Nephron (organoid): ENCODE data around the gene CACNG5.

Experiments
- H3K27ac Mint-ChIP-seq, 3 experiments: 2 replicates each; pipeline ENCODE4 v1.8.0; 2020; ENCODE audit warnings: mixed read lengths in 3 of 3, mild to moderate bottlenecking in 2 of 3, moderate library complexity in 1 of 3
- H3K27me3 Mint-ChIP-seq: 2 replicates; pipeline ENCODE4 v1.8.0; 2021; ENCODE audit warnings: low read depth, mild to moderate bottlenecking, moderate library complexity, mixed read lengths
- H3K36me3 Mint-ChIP-seq: 2 replicates; pipeline ENCODE4 v1.8.0; 2020; ENCODE audit warnings: low read depth, mixed read lengths
- H3K4me1 Mint-ChIP-seq: 2 replicates; pipeline ENCODE4 v1.8.0; 2020; ENCODE audit warnings: mixed read lengths
- H3K4me3 Mint-ChIP-seq, 3 experiments: 2 replicates each; pipeline ENCODE4 v1.8.0; 2020; ENCODE audit warnings: mild to moderate bottlenecking in 3 of 3, mixed read lengths in 3 of 3, moderate library complexity in 2 of 3
- H3K9me3 Mint-ChIP-seq: 2 replicates; pipeline ENCODE4 v1.8.0; 2020; ENCODE audit warnings: mixed read lengths
- TF ChIP-seq, protein P1 (sequence below), 3 experiments: fragments of 200-600 bp; sonication (generic); IDR thresholded peaks; one replicate each; pipeline ENCODE4 v1.5.0; 2021; ENCODE audit warnings: antibody characterized with exemption in 3 of 3; ENCODE audit not compliant: unreplicated experiment in 3 of 3

The CACNG5 gene

DNA sequence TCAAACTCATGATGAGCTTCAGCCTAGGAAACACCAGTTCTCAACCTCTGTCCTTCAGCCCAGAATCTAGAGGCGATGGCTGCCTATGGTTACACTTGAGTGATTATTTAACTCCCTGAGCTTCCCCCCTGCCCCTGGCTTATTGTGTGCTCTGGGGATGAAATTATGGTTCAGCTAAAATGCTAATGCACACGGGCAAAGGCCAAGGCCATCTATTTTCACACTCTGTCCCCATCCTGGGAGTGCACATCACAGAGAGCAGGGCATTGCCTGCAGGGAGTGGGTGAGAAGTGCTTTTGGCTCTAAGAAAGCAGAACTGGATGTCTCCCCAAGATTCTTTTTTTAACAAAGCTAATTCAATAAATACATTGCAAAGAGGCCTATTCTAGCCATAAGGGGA is 21.6 kb upstream of the CACNG5 start:
- Mint-ChIP-seq H3K27me3 (peaks cover 18% of the 10 kb centered on the region), H3K27ac (peak overlapping the region in 1 of 3 experiments; percentile 56), H3K4me1 (no peaks in the 10 kb centered on the region), H3K4me3 (no peak overlapping the region), H3K9me3 (peaks cover 5% of the 10 kb centered on the region), H3K36me3 (no peaks in the 10 kb centered on the region)
- TF ChIP-seq, protein P1, sequence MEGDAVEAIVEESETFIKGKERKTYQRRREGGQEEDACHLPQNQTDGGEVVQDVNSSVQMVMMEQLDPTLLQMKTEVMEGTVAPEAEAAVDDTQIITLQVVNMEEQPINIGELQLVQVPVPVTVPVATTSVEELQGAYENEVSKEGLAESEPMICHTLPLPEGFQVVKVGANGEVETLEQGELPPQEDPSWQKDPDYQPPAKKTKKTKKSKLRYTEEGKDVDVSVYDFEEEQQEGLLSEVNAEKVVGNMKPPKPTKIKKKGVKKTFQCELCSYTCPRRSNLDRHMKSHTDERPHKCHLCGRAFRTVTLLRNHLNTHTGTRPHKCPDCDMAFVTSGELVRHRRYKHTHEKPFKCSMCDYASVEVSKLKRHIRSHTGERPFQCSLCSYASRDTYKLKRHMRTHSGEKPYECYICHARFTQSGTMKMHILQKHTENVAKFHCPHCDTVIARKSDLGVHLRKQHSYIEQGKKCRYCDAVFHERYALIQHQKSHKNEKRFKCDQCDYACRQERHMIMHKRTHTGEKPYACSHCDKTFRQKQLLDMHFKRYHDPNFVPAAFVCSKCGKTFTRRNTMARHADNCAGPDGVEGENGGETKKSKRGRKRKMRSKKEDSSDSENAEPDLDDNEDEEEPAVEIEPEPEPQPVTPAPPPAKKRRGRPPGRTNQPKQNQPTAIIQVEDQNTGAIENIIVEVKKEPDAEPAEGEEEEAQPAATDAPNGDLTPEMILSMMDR (IDR thresholded peaks at IDR 0.05; ENCODE audit: unreplicated experiment in 3 of 3) = no peak

DNA sequence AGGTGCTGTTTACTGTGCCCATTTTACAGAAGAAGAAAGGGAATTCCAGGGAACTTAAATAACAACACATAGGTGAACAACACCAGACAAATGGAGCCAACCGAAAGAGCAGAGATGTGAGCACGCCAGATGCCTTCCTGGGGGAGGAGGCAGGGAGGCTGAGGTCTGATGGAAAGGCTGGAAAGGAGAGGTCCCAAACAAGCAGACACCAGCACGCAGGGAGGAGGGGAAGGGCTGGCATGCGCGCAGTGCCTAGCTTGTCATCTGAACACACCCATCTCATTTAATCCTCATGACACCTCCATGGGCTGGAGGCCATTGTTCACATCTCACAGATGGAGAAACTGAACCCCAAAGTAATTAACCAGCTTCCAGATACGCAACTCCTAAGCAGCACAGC is 20.9 kb upstream of the CACNG5 start:
- TF ChIP-seq, protein P1 (IDR thresholded peaks at IDR 0.05; ENCODE audit: unreplicated experiment in 3 of 3) = no peak
- Mint-ChIP-seq H3K27ac (no peak overlapping the region), H3K4me3 (no peak overlapping the region), H3K9me3 (peaks cover 5% of the 10 kb centered on the region), H3K4me1 (no peaks in the 10 kb centered on the region), H3K36me3 (no peaks in the 10 kb centered on the region), H3K27me3 (peaks cover 19% of the 10 kb centered on the region)

DNA sequence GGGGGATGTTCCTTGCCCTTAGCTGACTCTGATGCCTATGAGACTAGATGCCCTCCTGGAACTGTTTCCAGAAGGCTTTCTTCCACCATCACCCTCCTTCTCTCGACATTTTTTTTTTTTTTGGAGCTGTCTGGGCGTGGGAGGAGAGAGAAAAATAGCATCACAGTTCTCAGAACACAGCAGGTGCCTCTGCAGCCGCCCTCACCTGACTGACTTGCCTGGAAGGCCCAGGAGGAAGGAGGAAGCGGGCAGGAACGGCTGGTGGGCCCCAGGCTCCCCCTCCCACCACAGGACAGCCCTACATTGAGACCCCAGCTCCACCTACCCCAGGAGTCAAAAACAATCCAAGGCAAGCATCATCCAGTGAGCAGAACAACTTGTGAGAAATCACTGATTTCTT is 20.3 kb upstream of the CACNG5 start:
- TF ChIP-seq, protein P1 (IDR thresholded peaks at IDR 0.05; ENCODE audit: unreplicated experiment in 3 of 3) = no peak
- no peaks in the 10 kb centered on the region for H3K4me1 Mint-ChIP-seq
- peaks cover 7% of the 10 kb centered on the region for H3K9me3 Mint-ChIP-seq
- no peaks in the 10 kb centered on the region for H3K36me3 Mint-ChIP-seq
- peaks cover 19% of the 10 kb centered on the region for H3K27me3 Mint-ChIP-seq
- no peak overlapping the region for H3K4me3 Mint-ChIP-seq
- no peak overlapping the region for H3K27ac Mint-ChIP-seq

DNA sequence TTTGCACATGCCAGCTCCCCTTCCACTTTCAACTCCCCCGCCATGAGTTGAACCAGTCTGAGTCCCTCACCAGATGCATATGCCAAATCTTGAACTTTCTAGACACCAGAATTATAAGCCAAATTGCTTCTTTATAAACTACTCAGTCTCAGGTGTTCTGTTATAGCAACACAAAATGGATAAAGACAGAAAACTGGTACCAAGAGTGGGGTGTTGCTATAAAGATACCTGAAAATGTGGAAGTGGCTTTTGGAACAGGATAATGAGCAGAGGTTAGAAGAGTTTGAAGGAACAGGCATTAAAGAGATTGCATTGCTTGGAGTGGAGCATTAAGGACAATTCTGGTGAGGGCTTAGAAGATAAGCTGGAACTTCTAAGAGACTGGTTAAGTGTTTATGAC is 17.2 kb upstream of the CACNG5 start:
- Mint-ChIP-seq H3K27me3 (peaks cover 19% of the 10 kb centered on the region), H3K4me1 (no peaks in the 10 kb centered on the region), H3K36me3 (no peaks in the 10 kb centered on the region), H3K27ac (no peak overlapping the region), H3K4me3 (no peak overlapping the region), H3K9me3 (peaks cover 7% of the 10 kb centered on the region)
- TF ChIP-seq, protein P1 (IDR thresholded peaks at IDR 0.05; ENCODE audit: unreplicated experiment in 3 of 3) = no peak

DNA sequence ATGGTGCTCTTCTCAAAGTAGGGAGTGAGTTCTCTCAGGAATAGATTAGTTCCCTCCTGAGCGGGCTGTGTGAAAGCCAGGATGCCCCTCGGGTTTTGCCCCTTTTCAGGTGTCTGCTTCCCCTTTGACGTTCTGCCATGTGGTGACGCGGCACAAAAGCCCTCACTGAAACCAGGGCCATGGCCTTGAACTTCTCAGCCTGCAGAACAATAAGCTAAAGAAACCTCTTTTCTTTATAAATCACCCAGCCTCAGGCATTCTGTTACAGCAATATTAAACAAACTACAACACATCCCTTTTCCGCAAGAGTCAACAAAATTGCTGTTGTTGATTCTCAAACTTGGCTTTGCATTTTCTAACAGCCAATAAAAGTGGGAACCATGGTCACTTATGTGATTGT is 15.5 kb upstream of the CACNG5 start:
- TF ChIP-seq, protein P1 (IDR thresholded peaks at IDR 0.05; ENCODE audit: unreplicated experiment in 3 of 3) = no peak
- H3K9me3 Mint-ChIP-seq = peaks cover 7% of the 10 kb centered on the region
- H3K36me3 Mint-ChIP-seq = no peaks in the 10 kb centered on the region
- H3K4me3 Mint-ChIP-seq = no peak overlapping the region
- H3K27me3 Mint-ChIP-seq = peaks cover 11% of the 10 kb centered on the region
- no peak overlapping the region for H3K27ac Mint-ChIP-seq
- no peaks in the 10 kb centered on the region for H3K4me1 Mint-ChIP-seq

DNA sequence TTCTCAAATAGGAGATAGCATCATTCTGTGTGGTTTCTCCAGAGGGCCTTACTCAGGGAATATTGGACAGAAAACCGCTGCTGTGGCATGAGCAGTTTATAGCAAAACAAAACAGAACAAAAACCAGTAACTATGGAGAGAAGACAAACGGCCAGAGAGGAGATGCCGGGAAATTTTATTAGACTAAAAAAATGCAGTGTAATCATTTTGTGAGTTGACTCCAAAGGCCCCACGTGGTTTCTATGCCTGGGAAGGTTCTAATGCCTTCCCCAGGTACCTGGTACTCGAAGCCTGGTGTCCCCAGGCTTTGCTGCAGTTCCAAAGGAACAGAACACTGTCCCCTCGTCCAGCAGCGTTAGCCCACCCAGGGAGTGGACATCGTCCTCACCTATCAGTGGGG is 12.9 kb upstream of the CACNG5 start:
- Mint-ChIP-seq H3K4me1 (no peaks in the 10 kb centered on the region), H3K27ac (no peak overlapping the region), H3K27me3 (peaks cover 3% of the 10 kb centered on the region), H3K36me3 (no peaks in the 10 kb centered on the region), H3K9me3 (peaks cover 7% of the 10 kb centered on the region), H3K4me3 (no peak overlapping the region)
- TF ChIP-seq, protein P1 (IDR thresholded peaks at IDR 0.05; ENCODE audit: unreplicated experiment in 3 of 3) = no peak
